BLaER1 (cell line): ENCODE results near the gene FAM98B.

Experiments
- H3K27ac ChIP-seq: shearing (Covaris generic); formaldehyde crosslinking; 2 replicates; pipeline ENCODE4 v1.8.1; 2022
- H3K27me3 ChIP-seq: shearing (Covaris generic); formaldehyde crosslinking; 2 replicates; pipeline ENCODE4 v1.8.1; 2022
- H3K36me3 ChIP-seq: shearing (Covaris generic); formaldehyde crosslinking; 2 replicates; pipeline ENCODE4 v1.8.1; 2022
- H3K4me1 ChIP-seq: shearing (Covaris generic); formaldehyde crosslinking; 2 replicates; pipeline ENCODE4 v1.8.1; 2022
- H3K4me2 ChIP-seq: shearing (Covaris generic); formaldehyde crosslinking; 2 replicates; pipeline ENCODE4 v1.8.1; 2022
- H3K4me3 ChIP-seq: shearing (Covaris generic); formaldehyde crosslinking; 2 replicates; pipeline ENCODE4 v1.8.1; 2022
- H3K9ac ChIP-seq: shearing (Covaris generic); formaldehyde crosslinking; 2 replicates; pipeline ENCODE4 v1.8.1; 2022
- H3K9me3 ChIP-seq: shearing (Covaris generic); formaldehyde crosslinking; 2 replicates; pipeline ENCODE4 v1.8.1; 2022
- H4K20me1 ChIP-seq: shearing (Covaris generic); formaldehyde crosslinking; 2 replicates; pipeline ENCODE4 v1.8.1; 2022
- Cebpa-rat ChIP-seq: shearing (Covaris generic); IDR thresholded peaks from 2 replicates; pipeline ENCODE4 v1.8.1; 2022

FAM98B gene

DNA sequence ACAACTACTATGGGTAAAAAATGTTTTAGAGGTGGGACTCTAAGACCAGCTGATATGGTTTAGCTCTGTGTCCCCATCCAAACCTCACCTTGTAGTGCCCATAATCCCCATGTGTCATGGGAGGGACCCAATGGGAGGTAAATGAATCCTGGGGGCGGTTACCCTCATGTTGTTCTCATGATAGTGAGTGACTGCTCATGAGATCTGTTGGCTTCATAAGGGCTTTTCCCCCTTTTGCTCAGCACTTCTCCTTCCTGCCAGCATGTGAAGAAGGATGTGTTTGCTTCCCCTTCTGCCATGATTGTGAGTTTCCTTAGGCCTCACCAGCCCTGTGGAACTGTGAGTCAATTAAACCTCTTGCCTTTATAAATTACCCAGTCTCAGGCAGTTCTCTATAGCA lies 45.7 kb downstream of the FAM98B start:
- H3K9ac ChIP-seq = no peak overlapping the region
- no peak overlapping the region for H3K4me3 ChIP-seq
- H3K27me3 ChIP-seq = no peaks in the 10 kb centered on the region
- H3K27ac ChIP-seq = no peak overlapping the region
- no peak overlapping the region for H3K4me2 ChIP-seq
- no peaks in the 10 kb centered on the region for H4K20me1 ChIP-seq
- H3K9me3 ChIP-seq = peaks cover 5% of the 10 kb centered on the region; the same call in 1 of the 2 replicates
- no peak for TF ChIP-seq Cebpa-rat
- H3K36me3 ChIP-seq = peaks cover 59% of the 10 kb centered on the region
- H3K4me1 ChIP-seq = no peaks in the 10 kb centered on the region

DNA sequence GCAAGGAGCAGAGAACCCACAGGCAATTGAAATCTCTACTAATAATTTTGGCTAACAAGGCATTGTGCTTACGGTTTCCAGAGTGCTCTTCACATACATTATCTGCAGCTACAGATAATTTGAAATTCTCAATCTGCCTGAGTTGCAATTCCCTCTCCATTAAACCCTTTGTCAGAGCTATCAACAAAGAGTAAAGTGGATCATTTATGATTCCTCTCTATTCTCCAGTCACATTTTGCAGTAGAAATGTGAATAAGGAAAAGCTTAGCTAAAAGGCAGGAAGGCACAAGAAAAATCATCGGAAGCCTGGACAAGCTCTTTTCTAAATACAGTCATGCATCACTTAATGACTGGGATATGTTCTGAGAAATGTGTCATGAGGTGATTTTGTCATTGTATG lies 49.6 kb downstream of the FAM98B start:
- Histone ChIP-seq H3K36me3 (peaks cover 87% of the 10 kb centered on the region), H3K9ac (no peak overlapping the region), H4K20me1 (no peaks in the 10 kb centered on the region)

DNA sequence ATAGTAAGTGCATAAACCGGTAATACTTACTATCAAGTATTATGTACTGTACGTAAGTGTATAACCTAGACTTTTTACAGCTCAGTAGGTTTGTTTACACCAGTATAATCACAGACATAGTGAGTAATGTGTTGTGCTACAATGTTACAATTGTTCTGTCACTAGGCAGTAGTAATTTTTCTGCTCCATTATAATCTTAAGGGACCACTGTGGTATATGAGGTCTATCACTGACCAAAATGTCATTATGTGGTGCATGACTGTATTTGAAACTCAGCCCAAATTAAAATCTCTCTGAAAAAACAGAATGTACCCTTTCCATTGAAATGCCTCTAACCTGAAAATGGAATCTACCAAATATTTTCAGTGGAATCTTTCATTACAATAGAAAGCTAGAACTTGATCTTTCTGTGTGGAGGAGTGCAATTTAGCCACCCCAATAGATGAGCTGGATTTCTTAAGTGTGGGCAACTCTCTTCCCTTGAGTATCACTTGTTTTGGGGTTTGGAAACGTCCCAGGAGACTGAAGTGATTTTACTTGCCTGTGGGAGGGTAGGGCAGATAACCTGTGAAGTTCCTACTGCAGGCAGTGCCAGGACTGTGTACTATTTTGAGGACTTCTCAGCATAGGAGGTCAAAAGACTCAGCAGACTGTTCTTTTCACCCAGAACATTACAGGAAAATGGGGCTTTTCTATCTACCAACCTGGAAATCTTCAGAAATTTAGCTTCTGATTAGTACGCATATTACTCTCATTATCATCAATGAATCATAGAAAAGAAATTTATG lies 50.9 kb downstream of the FAM98B start:
- H3K4me2 ChIP-seq = no peak overlapping the region
- H3K9me3 ChIP-seq = peaks cover under 1% of the 10 kb centered on the region; the same call in 1 of the 2 replicates
- no peaks in the 10 kb centered on the region for H3K27me3 ChIP-seq
- no peak for TF ChIP-seq Cebpa-rat
- peaks cover 82% of the 10 kb centered on the region for H3K36me3 ChIP-seq
- H3K4me1 ChIP-seq = peaks cover 4% of the 10 kb centered on the region; the same call in 1 of the 2 replicates
- H3K4me3 ChIP-seq = no peak overlapping the region
- H3K27ac ChIP-seq = no peak overlapping the region
- H4K20me1 ChIP-seq = no peaks in the 10 kb centered on the region
- H3K9ac ChIP-seq = no peak overlapping the region

More for the DNA sequence above, 49.6 kb downstream of the FAM98B start:
- H3K4me3 ChIP-seq = no peak overlapping the region
- H3K9me3 ChIP-seq = peaks cover 5% of the 10 kb centered on the region; the same call in 1 of the 2 replicates
- H3K4me1 ChIP-seq = peaks cover 4% of the 10 kb centered on the region; the same call in 1 of the 2 replicates
- H3K4me2 ChIP-seq = no peak overlapping the region
- no peak overlapping the region for H3K27ac ChIP-seq
- no peaks in the 10 kb centered on the region for H3K27me3 ChIP-seq
- no peak for TF ChIP-seq Cebpa-rat

DNA sequence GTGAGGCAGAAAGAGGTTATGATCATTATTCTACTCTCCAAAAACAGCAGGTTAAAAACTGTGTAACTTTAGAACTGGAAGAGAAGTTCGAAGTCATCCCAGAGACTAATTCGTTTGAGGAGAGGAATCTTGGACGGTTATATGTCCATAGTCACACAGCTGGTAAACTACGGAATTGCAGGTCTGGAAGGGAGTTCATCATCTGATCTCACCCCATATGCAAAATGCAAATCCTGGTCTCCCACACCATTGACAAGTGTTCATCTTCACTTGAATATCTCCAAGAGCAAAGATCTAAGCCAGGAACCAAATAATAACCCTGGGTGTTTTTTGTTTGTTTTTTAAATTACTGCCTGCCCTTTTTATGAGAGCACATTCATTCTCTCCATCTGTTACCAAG lies 53.1 kb downstream of the FAM98B start:
- H3K27me3 ChIP-seq = no peaks in the 10 kb centered on the region
- H3K36me3 ChIP-seq = peaks cover 83% of the 10 kb centered on the region

DNA sequence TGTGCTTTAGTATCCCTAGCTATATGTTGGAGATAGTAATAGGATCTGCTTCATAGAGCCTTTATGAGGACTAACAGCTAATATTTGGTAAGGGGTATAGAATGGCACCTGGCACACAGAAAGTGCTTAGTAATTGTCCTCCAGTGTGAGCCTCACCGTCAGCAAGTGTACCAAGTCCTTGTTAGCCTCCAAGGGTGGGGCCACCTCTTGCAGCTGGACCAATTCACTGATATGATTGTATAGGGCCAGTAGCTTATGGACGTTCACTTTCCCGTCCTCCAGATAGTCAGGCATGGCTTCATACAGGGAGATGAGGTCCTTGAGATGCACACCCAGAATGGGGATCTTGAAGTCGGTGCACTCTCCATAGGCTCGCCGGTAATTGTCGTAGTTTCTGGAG lies 53.6 kb downstream of the FAM98B start:
- TF ChIP-seq Cebpa-rat = no peak
- peaks cover 4% of the 10 kb centered on the region; the same call in 1 of the 2 replicates for H3K4me1 ChIP-seq
- no peaks in the 10 kb centered on the region for H3K27me3 ChIP-seq
- H3K36me3 ChIP-seq = peaks cover 82% of the 10 kb centered on the region
- H3K4me2 ChIP-seq = no peak overlapping the region
- H3K9me3 ChIP-seq = no peaks in the 10 kb centered on the region
- H3K9ac ChIP-seq = no peak overlapping the region
- H4K20me1 ChIP-seq = no peaks in the 10 kb centered on the region
- no peak overlapping the region for H3K27ac ChIP-seq
- H3K4me3 ChIP-seq = no peak overlapping the region

More for the DNA sequence above, 53.1 kb downstream of the FAM98B start:
- no peaks in the 10 kb centered on the region for H4K20me1 ChIP-seq
- H3K4me3 ChIP-seq = no peak overlapping the region
- H3K9ac ChIP-seq = no peak overlapping the region
- H3K4me1 ChIP-seq = peaks cover 4% of the 10 kb centered on the region; the same call in 1 of the 2 replicates
- no peaks in the 10 kb centered on the region for H3K9me3 ChIP-seq
- H3K27ac ChIP-seq = no peak overlapping the region
- H3K4me2 ChIP-seq = no peak overlapping the region
- TF ChIP-seq Cebpa-rat = no peak

DNA sequence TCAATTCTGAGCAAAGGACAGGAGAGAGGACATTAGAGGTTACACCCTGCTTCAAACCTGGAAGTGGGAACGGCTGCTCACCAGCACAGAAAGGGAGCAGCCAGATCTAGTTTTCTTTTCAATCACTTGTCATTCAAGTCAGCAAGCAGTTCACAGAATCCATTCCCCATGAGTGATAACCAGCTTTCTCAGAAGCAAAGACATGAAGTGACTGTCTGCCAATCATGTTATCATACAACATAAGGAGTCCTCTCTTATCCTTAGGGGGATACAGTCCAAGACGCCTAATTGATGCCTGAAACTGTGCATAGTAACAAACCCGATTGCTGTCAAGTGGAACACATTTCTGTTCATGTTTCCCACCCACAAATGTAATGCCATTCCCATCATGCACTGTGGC lies 54.7 kb downstream of the FAM98B start:
- no peak overlapping the region for H3K9ac ChIP-seq
- peaks cover 76% of the 10 kb centered on the region for H3K36me3 ChIP-seq
- H3K9me3 ChIP-seq = no peaks in the 10 kb centered on the region
- H3K4me3 ChIP-seq = no peak overlapping the region
- no peaks in the 10 kb centered on the region for H3K27me3 ChIP-seq
- no peak overlapping the region for H3K4me2 ChIP-seq
- H3K4me1 ChIP-seq = peaks cover 4% of the 10 kb centered on the region; the same call in 1 of the 2 replicates
- H4K20me1 ChIP-seq = no peaks in the 10 kb centered on the region
- no peak for TF ChIP-seq Cebpa-rat
- no peak overlapping the region for H3K27ac ChIP-seq

DNA sequence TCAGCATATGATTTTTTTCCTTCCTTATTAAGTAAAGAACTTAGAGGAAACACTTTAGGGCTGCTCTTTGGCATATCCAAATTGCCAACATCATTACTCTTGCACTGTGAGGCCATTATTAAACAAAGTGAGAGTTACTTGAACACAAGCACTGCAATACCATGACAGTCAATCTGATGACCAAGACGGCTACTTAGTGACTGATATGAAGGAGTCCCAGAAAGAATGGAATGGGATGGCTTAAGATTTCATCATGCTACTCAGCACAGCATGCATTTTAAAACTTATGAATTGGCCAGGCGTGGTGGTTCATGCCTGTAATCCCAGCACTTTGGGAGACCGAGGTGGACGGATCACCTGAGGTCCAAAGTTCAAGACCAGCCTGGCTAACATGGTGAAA lies 55.2 kb downstream of the FAM98B start:
- H3K27me3 ChIP-seq = no peaks in the 10 kb centered on the region
- no peak overlapping the region for H3K27ac ChIP-seq
- H3K9me3 ChIP-seq = no peaks in the 10 kb centered on the region
- H3K36me3 ChIP-seq = peaks cover 74% of the 10 kb centered on the region
- TF ChIP-seq Cebpa-rat = no peak
- no peak overlapping the region for H3K4me3 ChIP-seq
- H3K9ac ChIP-seq = no peak overlapping the region
- H3K4me1 ChIP-seq = peaks cover 5% of the 10 kb centered on the region
- no peak overlapping the region for H3K4me2 ChIP-seq
- H4K20me1 ChIP-seq = no peaks in the 10 kb centered on the region

DNA sequence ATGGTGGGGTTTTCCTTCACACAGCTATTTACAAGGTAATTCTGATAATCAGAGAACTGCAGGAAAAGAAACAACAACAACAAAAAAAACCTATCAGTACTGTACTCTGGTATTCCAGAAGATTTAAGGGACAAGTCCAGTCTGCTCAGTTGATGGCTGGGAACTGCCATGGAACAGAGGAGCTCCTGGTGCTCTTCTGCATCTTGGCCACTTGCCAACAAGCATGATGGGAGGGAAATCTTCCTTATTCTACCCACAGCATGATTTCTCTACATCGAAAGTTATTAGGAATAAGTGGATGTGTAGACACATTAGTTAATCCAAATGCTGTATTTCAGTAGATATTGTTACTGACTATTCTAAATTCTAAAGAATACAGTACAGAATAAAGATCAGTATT lies 59.0 kb downstream of the FAM98B start:
- Histone ChIP-seq H3K4me1 (peaks cover 12% of the 10 kb centered on the region), H3K9me3 (no peaks in the 10 kb centered on the region), H3K4me3 (no peak overlapping the region), H3K27ac (no peak overlapping the region), H3K36me3 (peaks cover 52% of the 10 kb centered on the region), H3K27me3 (no peaks in the 10 kb centered on the region), H3K9ac (no peak overlapping the region), H4K20me1 (no peaks in the 10 kb centered on the region), H3K4me2 (no peak overlapping the region)
- no peak for TF ChIP-seq Cebpa-rat

DNA sequence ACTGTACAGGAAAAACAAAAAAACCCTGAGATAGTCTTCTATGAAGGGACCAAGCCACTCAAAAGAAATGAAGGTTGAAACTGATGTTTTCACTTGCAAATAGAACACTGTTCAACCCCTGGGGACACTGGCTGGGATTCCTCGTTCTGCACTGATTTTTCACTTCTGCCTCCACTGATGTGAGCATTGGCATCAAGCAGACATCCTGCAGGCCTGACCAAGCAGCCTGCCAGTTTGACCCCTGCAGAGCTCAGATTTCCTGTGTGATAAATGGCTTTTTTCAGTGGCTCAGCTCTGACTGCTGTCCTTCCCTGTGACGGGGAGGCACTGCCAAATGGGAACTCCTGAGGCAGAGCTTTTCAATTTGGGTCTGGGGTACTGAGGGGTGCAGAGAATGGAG lies 60.7 kb downstream of the FAM98B start:
- Histone ChIP-seq H3K9ac (no peak overlapping the region), H3K4me2 (peak overlapping the region; percentile 47), H3K4me1 (peaks cover 12% of the 10 kb centered on the region), H3K4me3 (no peak overlapping the region), H3K9me3 (no peaks in the 10 kb centered on the region), H3K27me3 (no peaks in the 10 kb centered on the region), H3K27ac (no peak overlapping the region), H3K36me3 (peaks cover 47% of the 10 kb centered on the region), H4K20me1 (no peaks in the 10 kb centered on the region)
- TF ChIP-seq Cebpa-rat = no peak

DNA sequence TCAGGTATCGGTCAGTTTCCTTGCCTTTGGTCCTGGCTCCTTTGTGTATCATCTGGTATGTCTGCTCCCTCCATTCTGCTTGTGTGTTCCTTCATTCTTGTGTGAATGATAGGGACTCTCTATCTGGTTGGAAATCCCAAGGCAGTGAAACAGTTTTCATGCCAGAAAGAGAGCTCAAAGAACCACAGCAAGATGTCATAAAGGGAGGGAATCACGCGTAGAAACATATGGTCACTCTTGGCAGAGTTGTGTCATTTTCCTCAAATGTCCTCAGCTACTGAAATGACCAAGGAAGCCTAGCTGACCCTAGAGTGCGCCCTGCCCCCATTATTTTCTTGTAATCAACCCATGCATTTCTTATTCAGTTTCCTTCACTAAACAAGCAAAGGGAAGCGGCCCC lies 62.7 kb downstream of the FAM98B start:
- no peak overlapping the region for H3K4me2 ChIP-seq
- no peaks in the 10 kb centered on the region for H4K20me1 ChIP-seq
- peaks cover 12% of the 10 kb centered on the region for H3K4me1 ChIP-seq
- no peak overlapping the region for H3K4me3 ChIP-seq
- H3K27me3 ChIP-seq = no peaks in the 10 kb centered on the region
- H3K36me3 ChIP-seq = peaks cover 29% of the 10 kb centered on the region
- no peak overlapping the region for H3K27ac ChIP-seq
- H3K9ac ChIP-seq = no peak overlapping the region
- TF ChIP-seq Cebpa-rat = no peak
- H3K9me3 ChIP-seq = no peaks in the 10 kb centered on the region
